ENCODE measurements around the gene SEC61B. TPM values are rescaled to one million over a fixed set of nuclear protein-coding genes. Genes with fewer than 3 reads are reported as not detected.

Gene SEC61B
- total RNA-seq, 1 experiment from 2014 or later = 101 TPM

GRCh38 chr9:99201603-99202002 lies 20.5 kb upstream of the SEC61B start:
- intact Hi-C loops (cut with micrococcal nuclease; ENCODE audit: unreplicated experiment) = no loop called here
- no peaks in the 10 kb centered on the region for H3K9me3 Mint-ChIP-seq (ENCODE audit: low read depth, unreplicated experiment)
- DNase-seq = no peak
- no peak overlapping the region for H3K4me3 Mint-ChIP-seq (ENCODE audit: low read depth, unreplicated experiment)
- no TSS peak for BruUV-seq (replicated peaks)
- peaks cover 52% of the 10 kb centered on the region for H3K27me3 Mint-ChIP-seq (ENCODE audit: unreplicated experiment)
- no peaks in the 10 kb centered on the region for H3K4me1 Mint-ChIP-seq (ENCODE audit: low read depth, unreplicated experiment)
- no peak overlapping the region for H3K27ac Mint-ChIP-seq (ENCODE audit: unreplicated experiment)
- TF ChIP-seq CTCF (IDR thresholded peaks at IDR 0.05; ENCODE audit: unreplicated experiment) = no peak
- CTCF ChIA-PET = no interaction called here
- no peaks in the 10 kb centered on the region for H3K36me3 Mint-ChIP-seq (ENCODE audit: insufficient read depth, unreplicated experiment)

- BruUV-seq (replicated peaks) = no TSS peak
- Mint-ChIP-seq H3K4me1 (ENCODE audit: low read depth, unreplicated experiment) (no peaks in the 10 kb centered on the region), H3K9me3 (ENCODE audit: low read depth, unreplicated experiment) (peaks cover 3% of the 10 kb centered on the region), H3K27ac (ENCODE audit: unreplicated experiment) (no peak overlapping the region), H3K36me3 (ENCODE audit: insufficient read depth, unreplicated experiment) (peaks cover 6% of the 10 kb centered on the region), H3K4me3 (ENCODE audit: low read depth, unreplicated experiment) (no peak overlapping the region), H3K27me3 (ENCODE audit: unreplicated experiment) (peaks cover 20% of the 10 kb centered on the region)
- CTCF ChIA-PET = no interaction called here
- no peak for DNase-seq
- no peak for TF ChIP-seq CTCF (IDR thresholded peaks at IDR 0.05; ENCODE audit: unreplicated experiment)
- intact Hi-C loops (cut with micrococcal nuclease; ENCODE audit: unreplicated experiment) = no loop called here
Observed at GRCh38 chr9:99210572-99210971, 11.5 kb upstream of the SEC61B start.

- peaks cover 3% of the 10 kb centered on the region for H3K9me3 Mint-ChIP-seq (ENCODE audit: low read depth, unreplicated experiment)
- peaks cover 6% of the 10 kb centered on the region for H3K36me3 Mint-ChIP-seq (ENCODE audit: insufficient read depth, unreplicated experiment)
- DNase-seq = no peak
- intact Hi-C loops (cut with micrococcal nuclease; ENCODE audit: unreplicated experiment) = no loop called here
- H3K4me1 Mint-ChIP-seq (ENCODE audit: low read depth, unreplicated experiment) = no peaks in the 10 kb centered on the region
- TF ChIP-seq CTCF (IDR thresholded peaks at IDR 0.05; ENCODE audit: unreplicated experiment) = no peak
- CTCF ChIA-PET = no interaction called here
- H3K4me3 Mint-ChIP-seq (ENCODE audit: low read depth, unreplicated experiment) = no peak overlapping the region
- H3K27ac Mint-ChIP-seq (ENCODE audit: unreplicated experiment) = no peak overlapping the region
- BruUV-seq (replicated peaks) = no TSS peak
- peaks cover 13% of the 10 kb centered on the region for H3K27me3 Mint-ChIP-seq (ENCODE audit: unreplicated experiment)
Observed at GRCh38 chr9:99211746-99212145, 10.3 kb upstream of the SEC61B start.

GRCh38 chr9:99213197-99213596 lies 8.9 kb upstream of the SEC61B start:
- peaks cover 3% of the 10 kb centered on the region for H3K9me3 Mint-ChIP-seq (ENCODE audit: low read depth, unreplicated experiment)
- peaks cover 13% of the 10 kb centered on the region for H3K27me3 Mint-ChIP-seq (ENCODE audit: unreplicated experiment)
- H3K4me3 Mint-ChIP-seq (ENCODE audit: low read depth, unreplicated experiment) = no peak overlapping the region
- DNase-seq = no peak
- no peaks in the 10 kb centered on the region for H3K4me1 Mint-ChIP-seq (ENCODE audit: low read depth, unreplicated experiment)
- TF ChIP-seq CTCF (IDR thresholded peaks at IDR 0.05; ENCODE audit: unreplicated experiment) = no peak
- intact Hi-C loops (cut with micrococcal nuclease; ENCODE audit: unreplicated experiment) = no loop called here
- CTCF ChIA-PET = no interaction called here
- H3K36me3 Mint-ChIP-seq (ENCODE audit: insufficient read depth, unreplicated experiment) = peaks cover 6% of the 10 kb centered on the region
- H3K27ac Mint-ChIP-seq (ENCODE audit: unreplicated experiment) = no peak overlapping the region
- no TSS peak for BruUV-seq (replicated peaks)

- intact Hi-C loops (cut with micrococcal nuclease; ENCODE audit: unreplicated experiment) = no loop called here
- no peak overlapping the region for H3K27ac Mint-ChIP-seq (ENCODE audit: unreplicated experiment)
- H3K27me3 Mint-ChIP-seq (ENCODE audit: unreplicated experiment) = peaks cover 1% of the 10 kb centered on the region
- no peak overlapping the region for H3K4me3 Mint-ChIP-seq (ENCODE audit: low read depth, unreplicated experiment)
- no TSS peak for BruUV-seq (replicated peaks)
- TF ChIP-seq CTCF (IDR thresholded peaks at IDR 0.05; ENCODE audit: unreplicated experiment) = no peak
- CTCF ChIA-PET = no interaction called here
- H3K36me3 Mint-ChIP-seq (ENCODE audit: insufficient read depth, unreplicated experiment) = peaks cover 12% of the 10 kb centered on the region
- DNase-seq = no peak
- no peaks in the 10 kb centered on the region for H3K9me3 Mint-ChIP-seq (ENCODE audit: low read depth, unreplicated experiment)
- H3K4me1 Mint-ChIP-seq (ENCODE audit: low read depth, unreplicated experiment) = no peaks in the 10 kb centered on the region
Observed at GRCh38 chr9:99216073-99216472, 6.0 kb upstream of the SEC61B start.

Data from Calu3 (cell line).